Omental fat pad (tissue), 4 donors: Measurements from ENCODE around the gene PKD2L1. TPM values are rescaled to one million over a fixed set of nuclear protein-coding genes. Genes with fewer than 3 reads are reported as not detected.
"Not testable (repeated sequence)": the region's sequence is repeated elsewhere in the genome, so short reads cannot be mapped to it uniquely, and the experiment has no call there.

Source experiments
- ATAC-seq: fragments of 150-250 bp; one replicate; pipeline ENCODE4 v1.9.1; 2016; ENCODE audit warnings: mild to moderate bottlenecking, moderate library complexity; ENCODE audit not compliant: low FRiP score
- DNase-seq: peaks from one replicate; pipeline ENCODE4 v3.0.0-alpha.2; 2019; ENCODE audit warnings: low spot score
- CTCF ChIP-seq, 3 donors: fragments of 450-650 bp; IDR thresholded peaks; one replicate each; pipeline ENCODE4 v1.5.1; 2016 to 2017; ENCODE audit warnings: antibody characterized with exemption in 3 of 3, mild to moderate bottlenecking in 3 of 3, moderate library complexity in 2 of 3
- total RNA-seq, 4 donors: library from RNA; depleted of rRNA; stranded (reverse); fragments of >200 nt; gene quantifications; one replicate each; pipeline ENCODE4 v1.1.0, GENCODE V29; 2016

The PKD2L1 gene
- total RNA-seq, 4 donors from 2014 or later: 0.24 to 0.37 TPM; not detected in 2

GRCh38 chr10:100311298-100311697 lies 18.7 kb downstream of the PKD2L1 start:
- TF ChIP-seq CTCF (IDR thresholded peaks at IDR 0.05): no peak

GRCh38 chr10:100307684-100308083 lies 22.3 kb downstream of the PKD2L1 start:
- TF ChIP-seq CTCF (IDR thresholded peaks at IDR 0.05): no peak
- ATAC-seq: no peak
- DNase-seq: no peak

More at GRCh38 chr10:100311298-100311697, 18.7 kb downstream of the PKD2L1 start:
- ATAC-seq (no peak), DNase-seq (no peak)

- no peak for TF ChIP-seq CTCF (IDR thresholded peaks at IDR 0.05)
- DNase-seq: no peak
- ATAC-seq: no peak
Measured at GRCh38 chr10:100306861-100307260, 23.2 kb downstream of the PKD2L1 start.

GRCh38 chr10:100304414-100304813 lies 25.6 kb downstream of the PKD2L1 start:
- no peak for ATAC-seq
- no peak for TF ChIP-seq CTCF (IDR thresholded peaks at IDR 0.05)
- DNase-seq: no peak

GRCh38 chr10:100303724-100304319 lies 26.2 kb downstream of the PKD2L1 start:
- ATAC-seq (no peak), DNase-seq (no peak)
- TF ChIP-seq CTCF (IDR thresholded peaks at IDR 0.05): no peak

GRCh38 chr10:100301123-100301522 lies 28.9 kb downstream of the PKD2L1 start:
- ATAC-seq, DNase-seq: not testable (repeated sequence)

- no peak for TF ChIP-seq CTCF (IDR thresholded peaks at IDR 0.05)
- no peak for DNase-seq
- ATAC-seq: no peak
Measured at GRCh38 chr10:100297242-100297641, 32.8 kb downstream of the PKD2L1 start.
